GM21423 (cell line): ENCODE measurements around the gene NQO1.
"Not testable (repeated sequence)": the region's sequence is repeated elsewhere in the genome, so short reads cannot be mapped to it uniquely, and the experiment has no call there.

Source experiments
- ATAC-seq: cut with Tn5 transposase; IDR thresholded peaks from one replicate; pipeline ENCODE4 v1.9.1; 2021; ENCODE audit warnings: mild to moderate bottlenecking, moderate library complexity; ENCODE audit not compliant: unreplicated experiment

Gene NQO1

DNA sequence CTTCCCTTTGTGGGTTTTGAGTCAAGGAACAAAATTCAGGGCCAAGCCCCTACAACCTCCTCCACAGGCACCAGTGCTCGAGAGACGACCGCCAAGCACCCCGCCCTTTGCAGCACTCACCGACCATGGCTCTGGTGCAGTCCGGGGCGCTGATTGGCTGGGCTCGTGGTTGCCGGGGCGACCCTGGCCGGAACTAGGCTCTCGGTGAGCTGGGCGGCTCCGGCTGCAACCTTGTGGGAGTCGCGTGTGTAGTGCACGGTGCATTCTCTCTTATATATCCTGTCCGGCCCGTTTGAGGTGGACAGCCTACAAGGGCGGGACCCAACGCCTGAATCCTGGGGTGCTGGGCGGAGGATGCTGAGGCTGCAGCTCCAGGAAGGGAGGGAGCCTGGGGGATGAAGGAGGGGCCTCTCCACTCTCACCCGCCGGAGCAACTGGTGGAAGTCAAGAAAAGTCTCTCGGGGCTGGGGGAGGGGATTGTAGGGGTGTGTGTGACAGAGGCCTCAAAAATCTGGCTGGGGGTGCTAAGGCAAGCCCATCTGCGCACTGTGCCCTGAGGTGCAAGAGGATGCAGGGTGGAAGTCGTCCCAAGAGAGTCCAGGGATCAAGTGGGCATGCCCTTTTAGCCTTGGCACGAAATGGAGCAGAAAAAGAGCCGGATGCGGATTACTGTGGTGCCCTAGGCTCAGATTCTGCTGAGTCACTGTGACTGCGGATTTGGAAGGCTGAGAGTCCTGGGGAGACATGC is at the start of gene NQO1:
TSS of gene NQO1 (minus strand) at position 248 of the 748 bp plus-strand sequence. CDS start at position 127, 121 bp downstream.
- ATAC-seq = peak; percentile 97

DNA sequence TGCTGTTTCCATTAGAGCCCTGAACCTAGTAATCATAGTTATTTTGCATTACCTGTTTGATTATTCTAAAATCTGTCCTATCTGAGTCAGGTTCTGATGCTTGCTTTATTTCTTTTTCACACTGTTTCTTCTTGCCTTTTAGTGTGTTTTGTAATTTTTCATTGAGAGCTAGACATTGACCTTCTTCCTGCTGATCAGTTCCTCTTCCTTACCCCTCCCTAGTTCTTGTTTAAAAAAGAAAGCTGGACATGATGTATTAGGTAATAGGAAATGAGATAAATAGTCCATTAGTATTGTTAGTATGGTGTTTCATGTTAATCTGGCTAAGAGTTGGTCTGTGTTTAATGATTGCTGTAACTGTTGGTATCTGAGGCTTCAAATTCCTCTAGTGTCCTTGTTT is 49.2 kb upstream of the NQO1 start:
- no peak for ATAC-seq

DNA sequence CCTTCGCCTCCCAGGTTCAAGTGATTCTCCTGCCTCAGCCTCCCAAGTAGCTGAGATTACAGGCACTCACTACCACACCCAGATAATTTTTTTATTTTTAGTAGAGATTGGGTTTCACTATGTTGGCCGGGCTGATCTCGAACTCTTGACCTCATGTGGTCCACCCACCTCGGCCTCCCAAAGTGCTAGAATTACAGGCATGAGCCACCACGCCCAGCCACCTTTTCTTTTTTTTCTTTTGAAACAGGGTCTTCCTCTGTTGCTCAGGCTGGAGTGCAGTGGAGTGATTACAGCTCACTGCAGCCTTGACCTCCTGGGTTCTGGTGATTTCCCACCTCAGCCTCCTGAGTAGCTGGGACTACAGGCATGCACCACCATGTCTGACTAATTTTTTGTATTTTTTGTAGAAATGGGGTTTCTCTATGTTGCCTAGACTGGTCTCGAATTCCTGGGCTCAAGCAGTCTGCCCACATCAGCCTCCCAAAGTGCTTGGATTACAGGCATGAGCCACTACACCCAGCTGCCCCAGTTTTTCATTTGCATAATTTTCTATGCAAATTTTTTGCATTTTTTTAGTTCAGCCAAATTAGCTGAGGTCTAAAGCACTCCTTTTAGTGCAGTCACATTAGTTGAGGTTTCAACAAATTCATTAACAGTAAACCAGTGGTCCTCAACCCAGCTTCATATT is 47.0 kb upstream of the NQO1 start:
- ATAC-seq = peak; percentile 47

DNA sequence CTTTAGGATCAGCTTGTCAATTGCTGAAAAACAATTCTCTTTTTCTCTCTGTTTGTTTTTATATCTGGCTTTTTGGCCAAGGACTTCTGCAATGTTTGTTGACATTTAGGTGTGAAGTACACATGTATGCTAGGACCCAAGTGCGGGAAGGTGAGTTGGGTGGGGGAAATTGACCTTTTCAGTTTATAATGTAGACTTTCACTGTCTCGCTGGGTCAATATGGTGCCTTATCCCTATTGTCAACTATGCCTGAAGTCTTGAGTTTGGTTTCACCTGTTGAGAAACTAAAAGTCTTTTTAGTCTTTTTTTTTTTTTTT is 45.2 kb upstream of the NQO1 start:
- ATAC-seq = no peak

DNA sequence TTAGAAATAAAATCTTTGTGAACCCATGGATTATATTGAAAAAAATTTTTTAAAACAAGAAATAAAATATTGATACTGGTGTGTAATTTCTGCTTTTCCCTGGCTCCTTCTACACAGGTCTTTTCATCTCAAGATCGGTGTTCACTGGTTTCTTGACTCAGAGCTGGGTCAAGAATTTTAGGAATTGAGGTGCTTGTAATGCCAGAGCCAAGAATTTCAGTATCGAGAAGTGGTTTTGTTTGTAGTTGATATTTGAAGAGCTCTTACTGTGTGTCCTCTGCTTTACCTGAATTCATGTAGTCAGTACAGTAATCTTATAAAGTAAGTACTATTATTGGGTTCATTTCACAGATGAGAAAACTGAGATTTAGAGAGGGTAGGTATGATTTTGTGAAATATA is 43.0 kb upstream of the NQO1 start:
- ATAC-seq = no peak

DNA sequence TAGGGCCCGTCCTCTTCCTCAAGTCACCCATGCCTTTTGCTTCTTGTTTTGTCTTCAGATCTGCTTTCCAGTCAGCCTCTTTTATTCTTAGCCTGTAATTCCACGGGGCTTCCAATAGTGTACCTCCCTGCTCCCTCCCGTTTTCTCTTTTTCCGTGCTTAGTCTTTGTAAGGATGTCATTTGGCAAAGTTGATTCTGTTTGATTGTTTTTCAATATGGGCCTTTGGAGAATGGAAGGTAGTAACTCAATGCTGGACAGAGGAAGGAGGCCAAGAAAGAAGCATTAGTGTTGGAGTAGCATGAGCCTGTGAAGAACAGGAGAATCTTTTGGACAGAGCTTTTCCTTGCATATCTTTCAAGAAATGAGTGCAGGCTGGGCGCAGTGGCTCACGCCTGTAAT is 42.3 kb upstream of the NQO1 start:
- ATAC-seq = no peak

DNA sequence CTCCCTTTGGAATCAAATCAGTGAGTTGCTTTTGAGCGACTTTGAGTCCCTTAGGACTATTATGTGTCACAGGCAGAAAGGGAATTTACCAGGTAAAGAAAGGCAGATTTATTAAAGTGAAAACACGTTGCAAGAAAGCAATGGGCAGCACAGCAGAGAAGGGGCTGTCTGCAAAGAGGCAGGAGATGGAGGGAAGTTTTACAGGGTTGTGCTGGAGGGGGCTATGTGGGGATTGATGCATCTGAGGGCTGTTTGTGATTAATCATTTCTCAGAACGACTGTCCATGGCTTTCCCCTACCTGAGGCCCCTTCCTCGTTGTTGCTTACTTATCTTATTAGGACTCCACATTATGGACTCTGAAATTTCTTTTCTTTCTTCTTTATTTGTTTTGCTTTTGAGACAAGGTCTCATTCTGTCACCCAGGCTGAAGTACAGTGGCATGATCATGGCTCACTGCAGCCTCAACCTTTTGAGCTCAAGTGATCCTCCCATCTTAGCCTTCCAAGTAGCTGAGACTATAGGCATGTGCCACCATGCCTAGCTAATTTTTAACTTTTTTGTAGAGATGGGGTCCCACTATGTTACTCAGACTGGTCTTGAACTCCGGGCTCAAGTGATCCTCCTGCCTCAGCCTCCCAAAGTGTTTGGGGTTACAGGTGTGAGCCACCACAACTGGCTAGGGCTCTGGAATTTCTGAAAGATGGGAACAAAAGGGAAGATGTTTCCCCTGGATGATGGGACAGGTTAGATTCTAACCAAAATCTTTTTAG is 41.3 kb upstream of the NQO1 start:
- ATAC-seq = no peak

DNA sequence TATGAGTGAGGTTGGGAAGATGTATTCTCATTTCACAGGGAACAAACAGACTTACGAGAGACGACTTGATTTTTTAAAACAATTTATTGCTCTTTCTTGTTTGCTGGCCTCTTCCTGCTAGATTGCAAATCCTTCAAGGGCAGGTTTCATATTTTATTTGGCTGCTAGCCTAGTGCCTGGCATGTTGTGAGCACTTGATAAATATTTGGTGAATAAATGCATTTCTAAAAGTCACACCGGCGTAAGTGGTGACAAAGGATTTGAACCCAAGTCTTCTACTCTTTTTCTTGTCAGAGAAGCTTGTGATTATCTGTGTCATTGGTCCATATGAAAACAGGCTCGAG is 37.2 kb upstream of the NQO1 start:
- no peak for ATAC-seq

DNA sequence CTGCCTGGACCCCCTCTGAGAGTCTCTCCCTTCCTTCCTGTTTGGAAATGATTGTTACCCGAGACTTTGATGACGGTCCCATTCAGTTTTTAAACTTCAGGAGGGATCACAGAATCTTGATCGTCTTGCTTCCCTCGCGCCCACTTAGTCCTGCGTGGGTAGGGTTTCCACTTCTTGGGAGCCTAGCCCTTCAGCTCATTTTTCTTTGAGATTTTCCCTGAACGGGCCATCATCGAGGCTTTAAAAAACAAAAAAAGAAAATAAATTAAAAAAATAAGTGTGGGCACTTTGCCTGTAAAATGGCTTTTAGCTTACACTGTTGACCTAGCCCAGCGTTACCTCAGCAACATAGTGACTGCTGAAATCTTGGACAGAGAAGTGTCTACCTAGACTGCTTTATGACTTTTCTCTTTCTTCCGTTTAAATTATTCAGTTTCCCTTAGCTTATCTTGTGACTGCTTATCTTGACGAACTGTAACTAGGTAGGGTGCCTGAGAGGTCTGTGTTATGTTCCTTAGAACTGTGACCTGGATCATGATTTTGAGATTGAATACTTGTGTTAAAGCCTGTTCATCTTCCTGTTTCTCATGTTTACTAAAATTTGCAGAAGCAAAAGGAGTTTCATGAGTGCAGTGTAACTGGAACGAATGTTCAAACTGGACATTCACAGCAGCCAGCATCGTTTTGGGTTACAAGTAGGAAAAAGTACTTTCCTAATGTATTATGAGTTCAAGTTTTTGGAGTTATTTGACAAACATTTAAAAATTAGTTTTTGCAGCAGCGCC is 36.6 kb upstream of the NQO1 start:
- ATAC-seq = no peak

DNA sequence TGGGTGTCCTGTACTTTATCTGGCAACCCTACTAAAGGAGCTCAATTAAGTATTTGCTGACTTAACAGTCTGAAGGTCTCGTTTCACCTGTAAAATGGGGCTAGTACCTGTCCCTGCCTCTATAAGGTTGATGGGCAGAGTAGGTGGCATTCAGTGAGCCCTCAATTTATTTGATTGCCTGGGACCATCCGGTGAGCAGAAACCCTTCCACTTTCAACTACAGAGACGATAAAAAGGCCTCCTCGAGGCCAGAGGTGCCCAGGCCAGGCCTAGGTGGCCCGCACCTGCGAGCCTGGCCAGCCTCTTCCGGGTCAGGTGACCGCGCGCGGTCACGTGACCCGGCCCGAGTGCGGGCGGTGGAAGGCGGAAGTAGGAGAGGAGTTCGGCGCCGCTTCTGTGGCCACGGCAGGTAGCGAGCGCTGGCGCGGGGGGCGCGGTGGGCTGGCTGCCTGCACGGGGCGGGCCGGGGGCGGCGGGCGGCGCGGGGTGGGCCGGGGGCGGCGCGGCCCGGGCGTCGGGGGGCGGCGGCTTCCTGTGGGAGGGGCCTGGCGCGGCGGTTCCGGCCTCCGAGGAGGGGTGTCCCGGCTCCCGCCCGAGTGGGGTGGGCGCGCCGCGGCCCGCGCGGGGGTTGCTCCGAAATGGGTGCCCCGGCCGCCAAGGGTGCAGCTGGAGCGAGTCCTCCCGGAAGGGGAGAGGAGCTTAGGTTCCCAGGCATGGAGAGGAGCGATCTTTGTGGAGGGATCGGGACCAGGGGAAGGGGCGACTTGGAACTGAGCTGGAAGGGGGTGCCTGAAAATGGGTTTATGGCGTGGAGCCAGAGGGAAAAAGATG is 35.8 kb upstream of the NQO1 start, which contains the start of gene WWP2:
TSS of gene WWP2 (plus strand) at position 350 of the 831 bp plus-strand sequence. CDS start 24,679 bp downstream, outside the sequence.
- peak; percentile 79 for ATAC-seq

DNA sequence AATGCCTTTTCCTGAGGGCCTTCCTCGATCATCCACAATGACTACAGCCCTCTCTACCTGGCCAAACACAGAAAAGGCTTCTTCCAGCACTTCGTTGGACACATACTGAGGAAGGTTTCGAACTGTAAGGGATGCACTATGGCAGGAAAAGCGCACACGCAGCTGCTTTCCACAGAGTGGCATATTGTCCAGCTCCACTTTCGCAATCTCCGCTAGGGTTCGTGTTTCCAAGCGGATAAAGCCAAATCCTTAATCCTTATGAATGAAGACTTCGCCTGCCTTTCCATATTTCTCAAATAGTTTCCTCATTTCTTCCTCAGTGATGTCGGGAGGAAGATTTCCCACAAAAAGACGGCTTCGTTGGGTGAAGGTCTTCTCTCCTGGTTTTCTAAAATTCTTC is 31.0 kb upstream of the NQO1 start:
- not testable (repeated sequence) for ATAC-seq

DNA sequence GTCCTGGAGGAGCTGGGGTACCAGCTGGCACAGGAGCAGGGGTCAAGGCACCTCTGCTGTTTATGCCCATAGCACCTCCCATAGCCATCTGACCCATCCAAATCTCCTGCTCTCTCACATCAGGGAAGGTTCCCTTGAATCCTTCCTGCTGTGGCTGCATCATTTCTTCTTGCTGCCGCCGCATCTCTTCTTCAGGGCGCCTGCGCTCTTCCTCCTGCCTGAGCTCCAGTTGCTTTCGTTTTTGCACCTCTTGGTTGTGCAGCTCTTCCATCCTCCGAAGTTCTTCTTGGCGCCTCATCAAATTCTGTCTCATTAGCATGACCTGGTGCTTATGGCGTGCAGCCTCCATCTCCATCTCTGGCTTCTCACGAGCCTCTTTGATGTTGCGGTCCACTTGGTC is 30.3 kb upstream of the NQO1 start:
- no peak for ATAC-seq

DNA sequence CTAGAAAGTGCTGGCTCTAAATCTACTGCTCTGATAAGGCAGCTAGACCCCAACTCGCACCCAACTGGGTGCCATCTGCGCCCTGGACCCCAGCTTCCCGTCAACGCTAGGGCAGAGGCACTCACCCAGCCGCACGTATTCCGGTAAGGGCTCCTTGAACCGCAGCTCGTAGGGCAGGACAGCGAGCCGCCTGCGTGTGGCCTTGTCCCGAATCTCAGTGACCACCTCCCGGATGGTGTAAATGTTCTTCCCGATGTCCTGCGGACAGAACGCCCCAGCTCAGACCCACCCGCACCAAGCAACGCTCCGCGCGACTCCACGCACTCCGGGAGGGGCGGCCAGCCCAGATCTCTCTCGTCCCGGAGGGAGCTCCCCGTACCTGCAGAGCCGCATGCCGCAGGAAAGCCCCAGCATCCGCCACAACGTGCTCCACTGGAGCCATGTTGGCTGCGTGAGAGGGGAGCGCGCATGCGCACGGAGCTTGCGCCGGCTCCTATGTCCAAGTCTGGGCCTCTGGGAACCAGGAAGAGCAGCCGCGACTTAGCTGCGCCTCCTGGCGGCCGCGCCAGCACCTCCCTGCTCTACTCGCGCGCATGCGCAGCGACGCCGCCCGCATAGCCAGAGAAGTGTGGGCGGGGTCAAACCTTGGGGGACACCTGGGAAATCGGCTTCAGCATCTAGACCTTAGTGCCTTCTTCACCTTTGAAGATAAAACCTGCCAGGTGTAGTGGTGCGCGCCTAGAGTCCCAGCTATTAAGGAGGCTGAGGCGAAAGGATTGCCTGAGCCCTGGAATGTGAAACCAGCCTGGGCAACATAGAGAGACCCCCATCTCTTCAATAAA is 28.3 kb upstream of the NQO1 start, which contains the start of gene NOB1:
TSS of gene NOB1 (minus strand) at position 458 of the 842 bp plus-strand sequence. CDS start at position 442, 16 bp downstream.
- ATAC-seq = peak; percentile 97

DNA sequence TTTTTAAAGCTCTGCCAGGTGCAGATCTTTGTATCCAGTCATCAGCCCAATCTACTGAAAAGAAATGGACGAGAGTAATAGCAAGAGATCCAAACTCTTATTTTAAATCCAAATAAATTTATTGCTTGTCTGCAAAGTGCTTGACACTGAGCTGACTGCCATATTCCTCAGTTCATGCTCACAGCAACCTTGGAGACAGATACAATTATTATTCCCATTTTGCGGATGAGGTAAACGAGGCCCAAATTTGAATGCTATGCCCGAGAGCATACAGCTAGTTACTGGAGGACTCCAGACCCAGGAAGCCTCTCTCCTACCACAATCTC is 27.7 kb upstream of the NQO1 start:
- ATAC-seq = no peak

DNA sequence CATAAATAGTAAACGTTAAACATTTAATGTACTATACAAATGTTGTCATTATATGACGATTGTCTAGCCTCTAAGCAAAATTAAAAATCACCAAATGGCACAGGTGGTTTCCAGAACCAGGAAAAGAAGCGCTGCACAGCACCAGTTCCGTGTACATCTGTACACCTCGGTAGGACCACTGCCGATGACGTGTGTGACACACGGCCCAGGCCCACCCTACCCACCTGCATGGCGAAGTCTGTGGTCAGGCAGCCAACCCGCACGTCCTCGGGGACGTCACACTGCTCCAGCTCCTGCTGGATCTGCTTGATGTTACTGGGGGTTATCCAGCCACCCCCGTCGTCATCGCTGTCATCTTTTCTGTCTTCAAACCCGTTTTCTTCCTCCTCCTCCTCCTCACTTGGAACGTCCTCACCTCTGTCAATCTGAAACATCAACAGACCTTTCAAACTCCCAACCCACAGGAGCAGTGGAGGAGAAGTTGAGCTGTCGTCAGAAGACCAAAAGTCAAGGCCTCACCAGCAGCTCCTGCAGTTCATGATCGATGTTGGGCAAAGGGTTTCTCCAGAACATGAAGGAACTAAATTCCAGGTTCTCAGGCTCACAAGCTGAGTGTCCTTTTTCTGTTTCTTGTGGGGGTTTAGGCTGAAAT is 22.5 kb upstream of the NQO1 start:
- no peak for ATAC-seq

DNA sequence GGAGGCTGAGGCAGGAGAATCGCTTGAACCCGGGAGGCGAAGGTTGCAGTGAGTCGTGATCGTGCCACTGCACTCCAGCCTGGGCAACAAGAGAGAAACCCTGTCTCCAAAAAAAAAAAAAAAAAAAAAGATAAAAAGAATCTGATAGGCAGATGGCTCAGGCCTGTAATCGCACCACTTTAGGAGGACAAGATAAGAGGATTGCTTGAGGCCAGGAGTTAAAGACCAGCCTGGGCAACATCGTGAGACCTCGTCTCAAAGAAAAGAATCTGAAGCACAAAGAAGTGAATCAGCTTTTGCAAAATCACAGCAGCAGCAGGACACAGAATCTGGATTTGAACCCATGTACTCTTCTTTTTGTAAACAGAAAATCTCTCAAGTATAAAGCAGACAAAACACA is 20.8 kb upstream of the NQO1 start:
- ATAC-seq = no peak

DNA sequence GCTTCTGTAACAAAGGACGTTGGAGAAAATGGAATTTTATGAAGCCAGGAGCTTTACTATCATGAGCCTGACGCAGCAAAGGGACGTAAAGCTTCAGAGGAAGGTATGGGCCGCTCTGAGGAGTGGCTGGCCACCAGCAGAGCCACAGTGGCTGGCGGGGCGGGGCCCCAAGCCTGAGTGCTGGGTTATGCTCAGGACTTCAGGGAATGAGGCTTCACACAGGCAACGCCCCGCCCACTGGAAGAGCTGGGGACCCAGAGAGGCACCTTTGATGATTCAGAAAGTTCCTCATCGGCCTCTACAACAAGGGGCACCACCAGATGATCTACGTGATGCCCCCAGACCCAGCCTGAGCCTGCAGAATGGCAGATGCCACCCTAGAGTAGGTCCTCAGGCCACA is 19.6 kb upstream of the NQO1 start:
- ATAC-seq = no peak

DNA sequence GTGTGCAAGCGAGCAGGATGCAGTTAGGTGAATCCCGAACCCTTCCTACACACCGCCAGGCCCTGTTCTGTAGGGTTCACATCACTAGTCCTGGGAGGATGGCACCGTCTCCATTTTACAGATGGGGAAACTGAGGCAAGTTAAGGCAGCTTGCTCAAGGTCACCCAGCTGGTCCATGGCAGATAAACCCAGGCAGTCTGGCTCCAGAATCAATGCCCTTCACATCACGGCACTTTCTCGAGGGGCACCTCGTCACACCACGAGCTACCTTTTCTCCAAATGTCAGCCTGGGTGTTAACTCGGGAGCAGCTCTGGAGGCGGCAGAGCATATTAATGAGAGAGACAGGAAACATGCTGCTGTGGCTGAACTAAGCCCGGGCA is 18.9 kb upstream of the NQO1 start:
- ATAC-seq = no peak
